ENCODE results near the gene ZDHHC14. TPM values are rescaled to one million over a fixed set of nuclear protein-coding genes. Genes with fewer than 3 reads are reported as not detected.

ZDHHC14 gene
- total and polyA plus RNA-seq, 2 of the 8 experiments (the other 6 are each of a cell fraction or from before 2014, with no cell fraction given), result 2.9 to 5.3 TPM

DNA sequence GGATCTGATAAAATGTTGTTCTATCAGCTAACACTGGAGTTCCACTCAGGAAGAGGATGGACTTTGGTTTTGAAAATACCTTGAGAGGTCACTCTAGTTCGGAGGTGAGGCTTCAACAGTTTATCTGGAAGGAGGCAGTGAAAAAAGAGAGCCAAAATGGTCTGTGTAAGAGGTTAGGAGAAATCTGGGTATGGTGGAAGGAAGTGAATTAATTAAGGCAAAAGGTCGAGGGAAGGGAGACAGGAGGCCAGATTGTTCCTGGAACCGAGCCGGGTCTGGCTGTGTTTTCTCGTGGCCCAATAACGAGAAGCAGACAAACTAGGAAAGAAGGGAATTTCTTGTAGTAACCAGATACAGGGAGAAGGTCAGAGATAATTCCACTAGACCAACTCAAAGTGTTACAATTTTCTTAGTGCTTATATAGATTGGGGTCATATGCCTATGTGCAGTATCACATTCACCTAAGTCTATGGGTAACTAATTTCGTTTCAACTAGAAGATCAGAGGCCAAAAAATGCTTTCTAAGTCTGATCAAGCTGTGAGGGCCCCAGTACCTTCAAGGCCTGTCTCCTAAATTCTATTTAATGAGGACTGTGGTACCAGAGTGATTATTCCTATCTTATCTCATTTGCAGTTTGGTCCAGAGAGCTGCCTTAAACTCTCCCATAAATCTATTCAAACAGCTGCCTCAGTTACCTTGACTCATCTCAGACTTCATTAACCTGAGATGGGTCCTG is 346.1 kb downstream of the ZDHHC14 start:
- Histone ChIP-seq H3K36me3 (ENCODE audit: control insufficient read depth in 2 of 4, insufficient read depth in 4 of 4, low read length in 3 of 4) (no peaks in the 10 kb centered on the region), H2BK5ac (ENCODE audit: low read depth, low read length) (no peak overlapping the region), H4K91ac (replicated peaks; ENCODE audit: insufficient read length, low read length) (no peak overlapping the region), H2BK15ac (ENCODE audit: low read length) (no peak overlapping the region), H3K4me1 (replicated peaks in 1 of 4; ENCODE audit: control insufficient read depth in 3 of 4, insufficient read depth in 4 of 4, low read length in 3 of 4) (no peaks in the 10 kb centered on the region), H2AFZ (ENCODE audit: low read length) (no peak overlapping the region), H4K20me1 (replicated peaks in 1 of 2; ENCODE audit: control insufficient read depth in 1 of 2, insufficient read depth in 2 of 2, low read length in 2 of 2) (no peaks in the 10 kb centered on the region), H2BK12ac (ENCODE audit: low read depth, low read length) (no peak overlapping the region), H3K27ac (ENCODE audit: low read depth, low read length) (no peak overlapping the region), H3K4me3 (ENCODE audit: extremely low read depth in 1 of 4, insufficient read depth in 2 of 4, low read depth in 3 of 4, low read length in 4 of 4) (no peak overlapping the region), H3K14ac (ENCODE audit: insufficient read length) (no peak overlapping the region), H2BK120ac (replicated peaks; ENCODE audit: low read depth, low read length) (no peak overlapping the region), H3K18ac (ENCODE audit: extremely low read depth, low read length) (no peak overlapping the region), H3K79me2 (ENCODE audit: control insufficient read depth in 1 of 2, insufficient read depth in 2 of 2, low read length in 2 of 2) (no peaks in the 10 kb centered on the region), H3K23me2 (ENCODE audit: low read depth, low read length) (no peaks in the 10 kb centered on the region; the same call in 1 of the 2 replicates), H3K9me3 (ENCODE audit: insufficient read depth in 2 of 2, low read depth in 1 of 2, low read length in 1 of 2) (peaks cover 6 to 10% of the 10 kb centered on the region in 2 experiments; a peak in 1 of 4 replicates), H2AK5ac (ENCODE audit: low read depth, low read length) (no peak overlapping the region), H3K9ac (replicated peaks in 1 of 4; ENCODE audit: extremely low read depth in 1 of 4, low read depth in 3 of 4, low read length in 3 of 4) (no peak overlapping the region), H2BK20ac (ENCODE audit: low read length) (no peak overlapping the region), H3K27me3 (replicated peaks in 1 of 4; ENCODE audit: control insufficient read depth in 3 of 4, extremely low read depth in 1 of 4, insufficient read depth in 3 of 4, low read length in 3 of 4) (no peaks in the 10 kb centered on the region), H3K79me1 (ENCODE audit: low read depth, low read length) (no peaks in the 10 kb centered on the region), H4K5ac (ENCODE audit: insufficient read length, low read depth, low read length) (no peak overlapping the region), H3K4ac (replicated peaks; ENCODE audit: insufficient read length, low read depth, low read length) (no peak overlapping the region), H3K23ac (ENCODE audit: insufficient read length) (no peak overlapping the region), H3K56ac (replicated peaks; ENCODE audit: insufficient read length, low read depth, low read length) (no peak overlapping the region), H3K4me2 (ENCODE audit: insufficient read depth in 1 of 2, low read depth in 2 of 2, low read length in 2 of 2) (no peak overlapping the region), H4K8ac (ENCODE audit: extremely low read depth, insufficient read depth, low read length) (no peak overlapping the region)
- 91% methylated on average over 7 of the region's 7 CpGs; no CpG with 5 or more reads in 1 of the 2 experiments for WGBS, 2 experiments (ENCODE audit: extremely low coverage in 1 of 2, insufficient coverage in 1 of 2, insufficient read length in 1 of 2, insufficient replicate concordance in 2 of 2, low coverage in 1 of 2, low lambda C conversion rate in 2 of 2, missing lambda C conversion rate in 1 of 2)
- FAIRE-seq (no peak), DNase-seq (ENCODE audit: low read depth in 1 of 2, low spot score in 2 of 2) (no peak)
- ChIA-PET POLR2A (ENCODE audit: partially characterized antibody) (no interaction called here), CTCF (ENCODE audit: partially characterized antibody) (interaction anchor here (0.6 kb wide), 2 partner anchors 61 to 1145 kb away, joined by 3 read pairs; no protein-coding TSS in a partner anchor)
- TF ChIP-seq SUZ12 (IDR thresholded peaks at IDR 0.05; ENCODE audit: low read length), result no peak
- no peak for TF ChIP-seq RFX5 (IDR thresholded peaks at IDR 0.05; ENCODE audit: borderline replicate concordance, low read depth, low read length)
- TF ChIP-seq CHD2 (IDR thresholded peaks at IDR 0.05; ENCODE audit: low read length), result no peak
- TF ChIP-seq BACH1 (IDR thresholded peaks at IDR 0.05; ENCODE audit: low read length), result no peak
- no peak for TF ChIP-seq POLR2AphosphoS5 (IDR thresholded peaks at IDR 0.05; ENCODE audit: low read depth, low read length)
- TF ChIP-seq ASH2L (IDR thresholded peaks at IDR 0.05; ENCODE audit: low read length), result no peak
- no peak for TF ChIP-seq USF2 (IDR thresholded peaks at IDR 0.05; ENCODE audit: low read length)
- TF ChIP-seq CTCF (IDR thresholded peaks at IDR 0.05; ENCODE audit: control extremely low read depth in 1 of 3, insufficient read depth in 1 of 3, low read depth in 1 of 3, low read length in 3 of 3), result no peak
- TF ChIP-seq NANOG (IDR thresholded peaks at IDR 0.05; ENCODE audit: insufficient read depth, low read depth, low read length, poor library complexity, severe bottlenecking), result no peak
